Testis (tissue), 3 donors: ENCODE measurements around the gene UBE2K. TPM values are rescaled to one million over a fixed set of nuclear protein-coding genes. Genes with fewer than 3 reads are reported as not detected.
"Not testable (repeated sequence)": the region's sequence is repeated elsewhere in the genome, so short reads cannot be mapped to it uniquely, and the experiment has no call there.

Experiments
- DNase-seq: peaks from one replicate; pipeline ENCODE4 v3.0.0-alpha.2; 2019
- H3K27ac ChIP-seq, 2 donors: fragments of 200-600 bp; sonication (generic); one replicate each; pipeline ENCODE4 v1.5.1; 2019
- H3K27me3 ChIP-seq: fragments of 200-600 bp; sonication (generic); one replicate; pipeline ENCODE4 v1.5.1; 2019
- H3K36me3 ChIP-seq: fragments of 200-600 bp; sonication (generic); one replicate; pipeline ENCODE4 v1.5.1; 2017; ENCODE audit warnings: low read depth; ENCODE audit errors: missing control alignments
- H3K4me1 ChIP-seq: fragments of 200-600 bp; sonication (generic); one replicate; pipeline ENCODE4 v1.5.1; 2019
- H3K4me3 ChIP-seq, 2 donors: fragments of 200-600 bp; sonication (generic); one replicate each; pipeline ENCODE4 v1.5.1; 2017 to 2019
- H3K9me3 ChIP-seq: fragments of 200-600 bp; sonication (generic); one replicate; pipeline ENCODE4 v1.5.1; 2017
- CTCF ChIP-seq, 3 experiments: fragments of 450-650 bp in 2 of 3; fragments of 200-600 bp in 1 of 3; sonication (generic) in 1 of 3; IDR thresholded peaks; one replicate each; pipeline ENCODE4 v1.5.1; 2016 to 2019; ENCODE audit warnings: antibody characterized with exemption in 3 of 3, mild to moderate bottlenecking in 2 of 3, moderate library complexity in 1 of 3
- POLR2A ChIP-seq: fragments of 450-650 bp; IDR thresholded peaks from one replicate; pipeline ENCODE4 v1.6.1; 2017; ENCODE audit warnings: antibody characterized with exemption, mild to moderate bottlenecking, moderate library complexity
- WGBS, 2 donors: methylation state at CpG; one replicate each; pipeline ENCODE4 v1.1.5; 2018; 5-methylcytosine and 5-hydroxymethylcytosine counted together
- intact Hi-C: fragments of 100-400 bp; cut with DNase I; formaldehyde crosslinking; loops from one replicate; pipeline ENCODE4 v1.15.1; 2023; ENCODE audit warnings: low total_unique reads
- polyA plus RNA-seq: library from polyadenylated mRNA; stranded (reverse); fragments of 350-450 nt; fragmentation: Illumina TruSeq; extraction: RNeasy Lipid Tissue Mini Kit (QIAGEN cat#74804); gene quantifications from one replicate; pipeline ENCODE4 v1.2.3, GENCODE V29; 2014; ENCODE audit warnings: low read depth, low replicate concordance; ENCODE audit not compliant: insufficient read depth
- total RNA-seq, 2 donors: library from RNA; depleted of rRNA; stranded (reverse); fragments of >200 nt; gene quantifications; one replicate each; pipeline ENCODE4 v1.2.3, GENCODE V29; 2016

The UBE2K gene
- total and polyA plus RNA-seq, 3 donors from 2014 or later, result 23.0 to 81.8 (median 24.3) TPM

- H3K36me3 ChIP-seq, result no peaks in the 10 kb centered on the region
- no peak for DNase-seq
- H3K27ac ChIP-seq, result no peak overlapping the region
- H3K9me3 ChIP-seq, result no peaks in the 10 kb centered on the region
- WGBS, 2 donors, result 27 to 52% methylated on average over 3 of the region's 3 CpGs
- H3K27me3 ChIP-seq, result no peaks in the 10 kb centered on the region
- no peak for TF ChIP-seq POLR2A
- TF ChIP-seq CTCF (IDR thresholded peaks at IDR 0.05), result no peak
- peaks cover 6% of the 10 kb centered on the region for H3K4me1 ChIP-seq
- intact Hi-C loops, result no loop called here
- no peak overlapping the region for H3K4me3 ChIP-seq
Observed at GRCh38 chr4:39700554-39700953, 2.6 kb downstream of the UBE2K start.

- Histone ChIP-seq H3K27ac (no peak overlapping the region), H3K36me3 (no peaks in the 10 kb centered on the region), H3K9me3 (no peaks in the 10 kb centered on the region), H3K27me3 (no peaks in the 10 kb centered on the region), H3K4me3 (no peak overlapping the region), H3K4me1 (peaks cover 4% of the 10 kb centered on the region)
- TF ChIP-seq CTCF (IDR thresholded peaks at IDR 0.05), result no peak
- no peak for TF ChIP-seq POLR2A
- intact Hi-C loops, result no loop called here
- 92 to 100% methylated on average over 2 of the region's 2 CpGs for WGBS, 2 donors
- DNase-seq, result no peak
Observed at GRCh38 chr4:39702716-39703115, 4.8 kb downstream of the UBE2K start.

- 92 to 94% methylated on average over 13 of the region's 13 CpGs for WGBS, 2 donors
- H3K27ac ChIP-seq, DNase-seq, H3K9me3 ChIP-seq, H3K4me3 ChIP-seq, H3K27me3 ChIP-seq, intact Hi-C loops, H3K36me3 ChIP-seq: not testable (repeated sequence)
- peaks cover 11% of the 10 kb centered on the region for H3K4me1 ChIP-seq
Observed at GRCh38 chr4:39704789-39705188, 6.9 kb downstream of the UBE2K start.

- no peak overlapping the region for H3K27ac ChIP-seq
- DNase-seq, result peak; percentile 34
- intact Hi-C loops, result no loop called here
- H3K4me1 ChIP-seq, result peaks cover 11% of the 10 kb centered on the region
- no peak overlapping the region for H3K4me3 ChIP-seq
- H3K36me3 ChIP-seq, result no peaks in the 10 kb centered on the region
- H3K9me3 ChIP-seq, result no peaks in the 10 kb centered on the region
- H3K27me3 ChIP-seq, result no peaks in the 10 kb centered on the region
- WGBS, 2 donors, result 88 to 95% methylated on average over 6 of the region's 6 CpGs
- TF ChIP-seq POLR2A (no peak), CTCF (IDR thresholded peaks at IDR 0.05) (no peak)
Observed at GRCh38 chr4:39706334-39706733, 8.4 kb downstream of the UBE2K start.

GRCh38 chr4:39706741-39707511, 9.0 kb downstream of the UBE2K start:
- intact Hi-C loops, result no loop called here
- Histone ChIP-seq H3K4me1 (peaks cover 11% of the 10 kb centered on the region), H3K27ac (no peak overlapping the region), H3K4me3 (no peak overlapping the region), H3K36me3 (no peaks in the 10 kb centered on the region), H3K9me3 (no peaks in the 10 kb centered on the region), H3K27me3 (no peaks in the 10 kb centered on the region)
- TF ChIP-seq POLR2A, result no peak
- no peak for TF ChIP-seq CTCF (IDR thresholded peaks at IDR 0.05)
- no peak for DNase-seq
- 87 to 88% methylated on average over 11 of the region's 11 CpGs for WGBS, 2 donors
